ENCODE results near the gene MARCHF11.

MARCHF11 gene

GRCh38 chr5:16051246-16051755 is 128.3 kb downstream of the MARCHF11 start:
- no peak for DNase-seq (ENCODE audit: low read depth)

- no peak for DNase-seq (ENCODE audit: low read depth)
Measured at GRCh38 chr5:16050414-16050813, 129.2 kb downstream of the MARCHF11 start.

GRCh38 chr5:16049761-16050160 is 129.8 kb downstream of the MARCHF11 start:
- DNase-seq (ENCODE audit: low read depth) = no peak

- DNase-seq (ENCODE audit: low read depth) = no peak
Measured at GRCh38 chr5:16048132-16048531, 131.5 kb downstream of the MARCHF11 start.

GRCh38 chr5:16043349-16043965 is 136.1 kb downstream of the MARCHF11 start:
- no peak for DNase-seq (ENCODE audit: low read depth)

- DNase-seq (ENCODE audit: low read depth) = no peak
Measured at GRCh38 chr5:16037121-16037845, 142.3 kb downstream of the MARCHF11 start.

- no peak for DNase-seq (ENCODE audit: low read depth)
Measured at GRCh38 chr5:16034319-16035001, 145.1 kb downstream of the MARCHF11 start.

GRCh38 chr5:16033187-16033925 is 146.2 kb downstream of the MARCHF11 start:
- no peak for DNase-seq (ENCODE audit: low read depth)

GRCh38 chr5:16028708-16029107 is 150.9 kb downstream of the MARCHF11 start:
- DNase-seq (ENCODE audit: low read depth) = no peak

GRCh38 chr5:16025681-16026080 is 153.9 kb downstream of the MARCHF11 start:
- no peak for DNase-seq (ENCODE audit: low read depth)

- DNase-seq (ENCODE audit: low read depth) = no peak
Measured at GRCh38 chr5:16018970-16019369, 160.6 kb downstream of the MARCHF11 start.

- no peak for DNase-seq (ENCODE audit: low read depth)
Measured at GRCh38 chr5:16017720-16018119, 161.9 kb downstream of the MARCHF11 start.
